Tibial nerve (tissue), 4 donors: Measurements from ENCODE around the gene GCK. TPM values are rescaled to one million over a fixed set of nuclear protein-coding genes. Genes with fewer than 3 reads are reported as not detected.

Source experiments
- DNase-seq, 2 donors: peaks; one replicate each; pipeline ENCODE4 v3.0.0-alpha.2; 2019; ENCODE audit warnings: low spot score in 2 of 2
- H3K27ac ChIP-seq, 4 donors: fragments of 200-600 bp; sonication (generic) in 3 of 4; one replicate each; pipeline ENCODE4 v1.5.1; 2017 to 2019; ENCODE audit warnings: mild to moderate bottlenecking in 1 of 4
- H3K27me3 ChIP-seq, 2 donors: fragments of 200-600 bp; sonication (generic) in 1 of 2; one replicate each; pipeline versions ENCODE4 v1.5.1 to v1.6.0; 2017 to 2019
- H3K36me3 ChIP-seq, 3 donors: fragments of 200-600 bp; sonication (generic); one replicate each; pipeline ENCODE4 v1.5.1; 2018 to 2019
- H3K4me1 ChIP-seq, 4 donors: fragments of 200-600 bp; sonication (generic) in 3 of 4; one replicate each; pipeline ENCODE4 v1.5.1; 2017 to 2019
- H3K4me3 ChIP-seq, 4 donors: fragments of 200-600 bp; sonication (generic) in 3 of 4; one replicate each; pipeline ENCODE4 v1.5.1; 2017 to 2019; ENCODE audit warnings: mild to moderate bottlenecking in 1 of 4, moderate library complexity in 1 of 4
- H3K9me3 ChIP-seq, 4 donors: fragments of 200-600 bp; sonication (generic) in 3 of 4; one replicate each; pipeline ENCODE4 v1.5.1; 2017 to 2019
- CTCF ChIP-seq, 5 experiments: fragments of 200-600 bp in 3 of 5; fragments of 450-650 bp in 2 of 5; sonication (generic) in 3 of 5; IDR thresholded peaks; one replicate each; pipeline ENCODE4 v1.5.1; 2016 to 2019; ENCODE audit warnings: antibody characterized with exemption in 5 of 5, mild to moderate bottlenecking in 3 of 5, moderate library complexity in 2 of 5
- EP300 ChIP-seq, 2 donors: sonication (generic); formaldehyde crosslinking; IDR thresholded peaks; one replicate each; pipeline ENCODE4 v1.6.1; 2017; ENCODE audit warnings: antibody characterized with exemption in 2 of 2, mild to moderate bottlenecking in 1 of 2
- POLR2A ChIP-seq, 2 donors: fragments of 450-650 bp; IDR thresholded peaks; one replicate each; pipeline ENCODE4 v1.6.1; 2017; ENCODE audit warnings: antibody characterized with exemption in 2 of 2, mild to moderate bottlenecking in 2 of 2, moderate library complexity in 2 of 2
- WGBS, 2 donors: methylation state at CpG; one replicate each; pipeline ENCODE4 v1.1.5; 2018; 5-methylcytosine and 5-hydroxymethylcytosine counted together
- small RNA-seq: library from RNA; depleted of rRNA; stranded (forward); fragments of <200 nt; gene quantifications from one replicate; pipeline ENCODE3, GENCODE V24; 2016
- total RNA-seq, 4 donors: library from RNA; depleted of rRNA; stranded (reverse); fragments of >200 nt; gene quantifications; one replicate each; pipeline ENCODE4 v1.1.0, GENCODE V29; 2016

Gene GCK
- total RNA-seq, 4 donors from 2014 or later, result 2.3 to 3.0 (median 2.4) TPM; not detected in 1

GRCh38 chr7:44096326-44096881 is 92.8 kb downstream of the GCK start:
- Histone ChIP-seq H3K27me3 (no peaks in the 10 kb centered on the region), H3K36me3 (no peaks in the 10 kb centered on the region), H3K4me3 (no peak overlapping the region), H3K27ac (no peak overlapping the region), H3K4me1 (peaks cover 0 to 32% (median 4%) of the 10 kb centered on the region in 4 donors), H3K9me3 (no peaks in the 10 kb centered on the region)
- 83 to 86% methylated on average over 7 to 8 of the region's 8 CpGs for WGBS, 2 donors
- TF ChIP-seq EP300 (IDR thresholded peaks at IDR 0.05), result no peak
- TF ChIP-seq CTCF (IDR thresholded peaks at IDR 0.05), result no peak
- TF ChIP-seq POLR2A (IDR thresholded peaks at IDR 0.05), result no peak
- DNase-seq, result no peak

GRCh38 chr7:44095781-44096180 is 93.5 kb downstream of the GCK start:
- Histone ChIP-seq H3K4me1 (peaks cover 0 to 25% (median 4%) of the 10 kb centered on the region in 4 donors), H3K36me3 (no peaks in the 10 kb centered on the region), H3K4me3 (no peak overlapping the region), H3K27ac (peak overlapping the region in 1 of 4 donors; percentile 55), H3K9me3 (no peaks in the 10 kb centered on the region), H3K27me3 (no peaks in the 10 kb centered on the region)
- TF ChIP-seq CTCF (IDR thresholded peaks at IDR 0.05) (no peak), POLR2A (IDR thresholded peaks at IDR 0.05) (no peak), EP300 (IDR thresholded peaks at IDR 0.05) (no peak)
- 97 to 100% methylated on average over 3 of the region's 3 CpGs for WGBS, 2 donors
- DNase-seq, result no peak

- 37 to 42% methylated on average over 2 of the region's 2 CpGs for WGBS, 2 donors
- DNase-seq, result no peak
- H3K4me3 ChIP-seq, result no peak overlapping the region
- TF ChIP-seq POLR2A (IDR thresholded peaks at IDR 0.05), result no peak
- no peak for TF ChIP-seq CTCF (IDR thresholded peaks at IDR 0.05)
- no peak for TF ChIP-seq EP300 (IDR thresholded peaks at IDR 0.05)
- peaks cover 0 to 23% (median 4%) of the 10 kb centered on the region in 4 donors for H3K4me1 ChIP-seq
- no peaks in the 10 kb centered on the region for H3K27me3 ChIP-seq
- no peaks in the 10 kb centered on the region for H3K9me3 ChIP-seq
- H3K27ac ChIP-seq, result peak overlapping the region in 2 of 4 donors; percentile 22 to 55
- H3K36me3 ChIP-seq, result no peaks in the 10 kb centered on the region
These were observed 94.2 kb downstream of the GCK start for GRCh38 chr7:44094883-44095592.

GRCh38 chr7:44094365-44094764 is 94.9 kb downstream of the GCK start:
- Histone ChIP-seq H3K4me3 (no peak overlapping the region), H3K9me3 (no peaks in the 10 kb centered on the region), H3K36me3 (no peaks in the 10 kb centered on the region), H3K4me1 (peaks cover 0 to 29% (median 4%) of the 10 kb centered on the region in 4 donors), H3K27ac (peak overlapping the region in 2 of 4 donors; percentile 22 to 55), H3K27me3 (no peaks in the 10 kb centered on the region)
- TF ChIP-seq EP300 (IDR thresholded peaks at IDR 0.05) (no peak), CTCF (IDR thresholded peaks at IDR 0.05) (no peak), POLR2A (IDR thresholded peaks at IDR 0.05) (no peak)
- no peak for DNase-seq
- WGBS, 2 donors, result 45 to 62% methylated on average over 2 of the region's 2 CpGs

Small RNA genes lying within 50 kb of the gene (small RNA-seq; reads per million reads assigned to genes)
- gene RNA5SP230, result not detected

Other genes starting within 250 kb of the GCK start
- not detected for gene SPDYE1, start 191.5 kb downstream of the GCK start, total RNA-seq
- 100 to 1,000 TPM; 113 to 139 (median 126) TPM for gene DBNL, start 144.7 kb downstream of the GCK start, total RNA-seq
- gene PGAM2, start 123.9 kb downstream of the GCK start, total RNA-seq, result under 1 TPM in 1 of 4 donors, not detected in 3; 0.98 TPM
- gene POLM, start 106.9 kb downstream of the GCK start, total RNA-seq, result 100 to 1,000 TPM in 1 of 4 donors, 10 to 100 TPM in 3; 31.0 to 104 (median 89.5) TPM
- 100 to 1,000 TPM; 142 to 440 (median 264) TPM for gene AEBP1, start 85.1 kb downstream of the GCK start, total RNA-seq
- gene POLD2, start 65.9 kb downstream of the GCK start, total RNA-seq, result 10 to 100 TPM; 33.9 to 87.9 (median 71.0) TPM
- not detected for gene MYL7, start 48.1 kb downstream of the GCK start, total RNA-seq
- gene YKT6, start 11.5 kb upstream of the GCK start, total RNA-seq, result 10 to 100 TPM; 36.2 to 54.6 (median 43.6) TPM
- gene CAMK2B, start 136.2 kb upstream of the GCK start, total RNA-seq, result 10 to 100 TPM in 2 of 4 donors, 1 to 10 TPM in 2; 9.0 to 14.7 (median 10.9) TPM